Fibroblast of the conjunctiva (primary cell): ENCODE data around the gene TMCO4.
"Not testable (repeated sequence)": the region's sequence is repeated elsewhere in the genome, so short reads cannot be mapped to it uniquely, and the experiment has no call there.

Source experiments
- DNase-seq: peaks from one replicate; pipeline ENCODE4 v3.0.0-alpha.2; 2010; ENCODE audit warnings: low read depth

TMCO4 gene

DNA sequence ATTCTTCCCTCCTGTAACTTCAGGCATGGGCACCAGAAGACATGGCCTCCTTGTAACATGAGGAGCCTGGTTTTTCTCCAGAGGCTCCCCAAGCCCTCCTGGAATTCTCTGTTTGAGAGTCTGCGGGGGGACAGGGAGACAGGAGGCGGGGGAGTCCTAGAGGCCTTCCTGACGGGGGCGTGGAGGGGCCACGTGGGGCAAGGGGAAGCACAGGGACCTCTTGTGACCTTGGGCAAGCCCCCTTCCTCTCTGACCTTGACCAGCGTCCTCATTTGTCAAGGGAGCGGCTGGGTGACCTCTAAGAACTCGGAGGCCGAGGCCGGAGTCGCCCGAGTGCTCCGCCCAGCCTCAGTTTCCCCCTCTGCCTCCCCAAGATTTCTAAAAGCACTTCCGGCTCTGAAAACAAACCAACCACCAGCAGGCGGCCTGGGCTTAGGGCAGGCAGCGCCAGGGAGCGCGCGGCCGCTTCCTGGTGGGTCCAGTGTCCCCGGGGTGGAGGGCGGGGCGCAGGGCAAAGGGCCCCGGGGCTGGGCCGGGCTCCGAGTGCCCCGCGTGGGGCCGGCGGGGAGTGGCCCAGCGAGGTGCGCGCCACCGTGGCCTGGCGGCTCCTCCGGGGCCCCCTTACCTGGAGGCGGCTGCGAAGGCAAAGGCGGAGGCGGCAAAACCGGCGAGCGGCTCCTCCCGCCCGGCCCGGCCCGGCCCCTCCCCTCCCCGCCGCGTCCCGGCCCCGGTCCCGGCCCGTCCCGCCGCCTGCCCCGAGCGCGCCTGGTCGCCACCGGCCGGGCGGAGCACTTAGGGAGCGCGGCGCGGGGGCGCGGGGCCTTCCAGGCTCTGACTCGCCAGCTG is at the start of gene TMCO4:
Gene TMCO4, minus strand, starts transcription at position 687 of the 846 bp plus-strand sequence. CDS start 19,158 bp downstream, outside the sequence.
- DNase-seq, result no peak

DNA sequence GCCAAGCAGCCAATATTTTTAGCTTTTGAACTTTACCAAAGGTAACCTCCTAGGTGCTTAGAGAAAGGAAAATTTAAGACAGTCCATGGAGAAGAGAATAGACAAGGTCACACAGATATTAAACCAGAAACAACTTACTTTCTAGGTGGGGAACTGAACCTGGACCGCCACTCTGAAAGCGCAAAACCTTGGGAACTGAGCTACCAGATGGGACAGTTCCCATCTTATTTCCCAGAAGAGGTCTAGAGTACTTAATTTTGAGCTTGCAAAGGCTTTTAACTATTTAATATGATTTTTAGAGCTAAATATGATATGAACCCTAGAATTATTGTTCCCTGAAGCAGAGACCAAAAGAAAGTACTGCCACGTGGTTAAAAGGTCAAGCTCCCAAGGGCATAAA is 49.6 kb upstream of the TMCO4 start:
- DNase-seq, result not testable (repeated sequence)

DNA sequence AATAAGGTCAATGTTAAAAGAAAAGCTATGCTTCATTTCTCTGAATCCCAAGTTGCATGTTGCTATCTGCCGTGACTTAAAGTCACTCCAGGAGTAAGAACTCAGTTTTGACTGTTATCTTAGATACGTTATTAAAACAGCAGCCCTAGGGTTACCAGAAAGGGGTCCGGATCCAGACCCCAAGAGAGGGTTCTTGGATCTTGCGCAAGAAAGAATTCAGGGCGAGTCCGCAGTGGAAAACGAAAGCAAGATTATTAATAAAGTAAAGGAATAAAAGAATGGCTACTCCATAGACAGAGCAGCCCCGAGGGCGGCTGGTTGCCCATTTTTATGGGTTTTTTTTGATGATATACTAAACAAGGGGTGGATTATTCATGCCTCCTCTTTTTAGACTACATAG is 47.6 kb upstream of the TMCO4 start:
- not testable (repeated sequence) for DNase-seq

DNA sequence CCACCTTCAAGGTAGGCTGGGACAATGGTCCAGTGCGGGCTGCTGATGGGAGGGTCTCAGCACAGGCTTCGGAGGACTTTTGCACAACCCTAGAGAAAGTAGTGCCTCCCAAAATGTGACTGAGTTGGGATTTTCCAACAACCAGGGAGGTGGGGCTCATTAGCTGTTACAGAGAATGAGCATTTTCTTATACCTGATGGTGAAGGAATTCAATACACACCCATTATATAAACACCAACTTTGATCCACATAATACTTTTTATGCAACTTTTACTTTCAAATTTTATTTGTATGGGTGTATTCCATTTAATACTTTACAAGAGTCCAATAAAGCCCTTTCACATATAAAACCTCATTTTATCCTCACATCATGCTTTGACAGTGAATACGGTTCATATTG is 46.6 kb upstream of the TMCO4 start:
- no peak for DNase-seq

DNA sequence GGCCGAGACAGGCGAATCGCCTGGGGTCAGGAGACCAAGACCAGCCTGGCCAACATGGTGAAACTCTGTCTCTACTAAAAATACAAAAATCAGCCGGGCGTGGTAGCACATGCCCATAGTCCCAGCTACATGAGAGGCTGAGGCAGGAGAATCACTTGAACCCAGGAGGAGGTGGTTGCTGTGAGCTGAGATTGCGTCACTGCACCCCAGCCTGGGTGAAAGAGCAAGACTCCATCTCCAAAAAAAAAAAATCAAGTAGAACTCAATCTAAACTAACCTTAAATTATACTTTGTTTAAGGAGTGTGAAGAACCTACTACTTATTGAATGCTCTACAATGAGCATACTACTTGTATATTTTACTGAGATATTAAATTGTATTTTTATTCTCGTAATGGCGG is 45.8 kb upstream of the TMCO4 start:
- no peak for DNase-seq

DNA sequence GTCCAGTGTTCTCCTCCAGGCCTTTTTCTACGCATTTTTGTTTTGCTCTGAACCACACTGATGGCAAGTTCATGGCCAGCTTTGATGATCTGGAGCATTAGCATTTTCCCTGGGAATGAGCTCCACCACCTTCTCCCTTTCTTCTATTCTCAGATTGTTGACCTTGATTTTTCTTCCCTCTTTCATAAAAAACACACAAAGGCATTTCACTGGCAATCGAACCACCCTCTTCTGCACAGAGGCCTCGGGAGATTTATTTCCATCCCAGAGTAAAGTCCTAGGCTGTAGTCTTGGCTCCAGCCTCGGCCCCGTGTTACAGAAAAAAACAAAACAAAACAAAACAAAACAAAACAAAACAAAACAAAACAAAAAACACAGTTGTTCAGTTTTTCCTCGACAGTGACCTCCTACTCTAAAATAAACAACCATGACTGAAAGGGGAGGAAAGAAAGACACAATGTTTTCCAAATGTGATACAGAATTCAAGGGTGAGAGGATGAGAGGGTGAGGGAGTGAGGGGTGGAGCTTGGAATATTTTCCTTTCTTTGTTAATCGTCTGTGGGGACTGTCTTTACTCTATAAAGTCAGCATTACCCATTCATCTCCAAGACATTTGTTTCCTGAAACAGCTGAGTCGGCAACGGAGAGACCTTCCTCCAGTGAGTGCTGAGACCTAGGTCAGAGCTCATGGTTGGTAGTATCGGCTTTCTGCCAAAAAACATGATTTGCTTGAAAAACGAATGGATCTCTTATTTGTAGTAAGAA is 45.2 kb upstream of the TMCO4 start:
- DNase-seq, result no peak

DNA sequence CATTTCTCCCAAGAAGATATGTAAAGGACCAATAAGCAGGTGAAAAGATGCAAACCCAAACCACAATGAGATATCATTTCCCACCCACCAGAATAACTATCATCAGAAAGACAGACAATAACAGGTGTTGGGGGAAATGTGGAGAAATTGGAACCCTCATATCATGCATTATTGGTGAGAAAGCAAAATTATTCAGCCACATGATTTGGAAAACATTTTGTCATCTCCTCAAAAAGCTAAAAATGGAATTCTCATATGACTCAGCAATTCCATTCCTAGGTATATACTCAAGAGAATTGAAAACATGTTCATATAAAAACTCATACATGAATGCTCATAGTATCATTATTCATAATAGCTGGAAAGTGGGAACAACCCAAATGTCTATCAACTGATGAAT is 40.5 kb upstream of the TMCO4 start:
- DNase-seq, result no peak

DNA sequence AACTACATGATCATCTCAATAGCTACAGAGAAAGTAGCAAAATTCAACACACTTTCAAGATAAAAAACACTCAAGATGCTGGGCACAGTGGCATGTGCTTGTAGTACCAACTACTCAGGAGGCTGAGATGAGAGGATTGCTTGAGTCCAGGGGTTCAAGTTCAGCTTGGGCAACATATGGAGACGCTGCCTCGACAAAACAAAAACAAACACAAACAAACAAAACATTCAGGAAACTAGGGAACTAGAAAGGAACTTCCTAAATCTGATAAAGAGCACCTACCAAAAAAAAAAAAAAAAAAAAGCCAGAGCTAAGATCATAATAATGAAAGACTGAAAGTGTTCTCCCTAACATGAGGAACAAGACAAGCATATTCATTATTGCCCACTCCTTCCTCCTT is 38.1 kb upstream of the TMCO4 start:
- DNase-seq, result no peak

DNA sequence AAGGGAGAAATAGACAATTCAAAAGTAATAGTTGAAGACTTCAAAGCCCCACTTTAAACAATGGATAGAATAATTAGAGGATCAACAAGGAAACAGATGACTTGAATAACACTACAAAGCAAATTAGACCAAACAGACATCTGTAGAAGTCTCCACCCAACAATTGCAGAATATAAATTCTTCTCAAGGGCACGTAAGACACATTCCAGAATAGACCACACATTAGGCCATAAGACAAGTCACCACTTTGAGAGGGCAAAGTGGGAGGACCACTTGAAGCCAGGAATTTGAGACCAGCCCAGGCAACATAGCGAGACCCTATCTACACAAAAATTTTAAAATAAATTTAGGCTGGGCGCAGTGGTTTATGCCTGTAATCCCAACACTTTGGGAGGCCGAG is 35.9 kb upstream of the TMCO4 start:
- no peak for DNase-seq

DNA sequence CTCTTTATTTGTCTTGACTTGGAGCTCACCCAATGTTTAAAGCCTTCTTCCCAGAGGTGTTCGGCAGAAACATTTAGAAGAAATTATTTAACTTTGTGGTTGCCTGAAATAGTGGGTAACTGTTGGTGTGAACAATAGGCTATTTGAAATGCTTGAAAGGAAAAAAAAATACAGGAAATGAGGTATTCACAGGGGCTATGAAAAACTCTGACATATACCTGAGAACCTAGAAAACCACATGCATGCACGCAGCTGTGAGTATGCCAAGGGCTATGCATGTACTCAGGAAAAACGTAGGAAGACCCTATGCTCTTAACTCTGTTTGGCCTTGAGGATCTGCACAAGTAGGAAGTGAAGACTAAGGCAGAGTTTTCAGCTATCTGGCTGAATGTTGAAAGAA is 31.7 kb upstream of the TMCO4 start:
- DNase-seq, result no peak

DNA sequence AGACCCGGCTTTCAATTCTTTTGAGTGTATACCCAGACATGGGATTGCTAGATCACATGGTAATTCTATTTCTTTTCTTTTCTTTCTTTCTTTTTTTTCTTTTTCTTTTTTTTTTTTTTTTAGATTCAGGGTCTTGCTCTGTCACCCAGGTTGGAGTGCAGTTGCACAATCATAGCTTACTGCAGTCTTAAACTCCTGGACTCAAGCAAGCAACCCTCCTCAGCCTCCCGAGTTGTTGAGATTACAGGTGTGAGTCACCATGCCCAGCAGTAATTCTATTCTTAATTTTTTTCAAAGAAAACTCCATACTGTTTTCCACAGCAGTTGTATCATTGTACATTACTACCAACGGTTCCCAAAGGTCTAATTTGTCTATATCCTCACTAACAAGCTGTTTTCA is 28.8 kb upstream of the TMCO4 start:
- DNase-seq, result no peak

DNA sequence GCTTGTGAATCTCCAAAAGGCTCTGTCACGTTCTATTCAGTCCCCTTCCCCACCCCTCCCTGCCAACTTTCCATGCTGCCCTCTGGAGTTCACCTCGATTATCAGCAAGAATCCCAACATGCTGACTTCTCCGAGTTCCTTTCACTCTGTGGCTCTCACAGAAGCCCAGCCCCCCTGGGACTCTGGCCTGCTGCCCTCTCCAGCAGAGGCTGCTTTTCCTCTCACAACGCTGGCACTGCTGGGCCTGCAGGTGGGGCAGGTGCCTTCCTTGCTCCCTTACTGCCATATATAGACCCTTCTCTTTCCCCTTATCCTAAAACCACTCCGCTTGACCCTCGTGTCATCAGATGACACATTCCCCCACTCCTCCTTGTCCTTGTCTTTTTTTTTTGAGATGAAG is 25.6 kb upstream of the TMCO4 start:
- DNase-seq, result no peak

DNA sequence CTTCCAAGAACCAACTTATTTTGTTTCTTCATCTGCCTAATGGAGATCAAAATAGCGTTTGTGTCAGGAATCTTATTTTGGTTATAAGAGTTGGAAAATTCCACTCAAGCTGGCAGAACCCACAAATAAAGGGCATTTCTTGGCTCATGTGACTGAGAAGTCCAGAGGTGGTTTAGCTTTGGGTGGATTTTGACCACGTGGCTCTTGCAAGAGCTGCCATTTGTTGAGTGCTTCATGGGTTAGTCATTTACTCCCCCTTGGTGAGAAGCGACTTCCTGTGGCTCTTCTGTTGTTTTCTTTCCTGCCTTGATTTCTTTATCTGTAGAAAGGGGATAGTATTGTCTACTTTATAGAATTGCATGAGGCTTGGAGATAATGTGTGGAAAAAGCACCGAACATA is 24.8 kb upstream of the TMCO4 start:
- DNase-seq, result no peak

DNA sequence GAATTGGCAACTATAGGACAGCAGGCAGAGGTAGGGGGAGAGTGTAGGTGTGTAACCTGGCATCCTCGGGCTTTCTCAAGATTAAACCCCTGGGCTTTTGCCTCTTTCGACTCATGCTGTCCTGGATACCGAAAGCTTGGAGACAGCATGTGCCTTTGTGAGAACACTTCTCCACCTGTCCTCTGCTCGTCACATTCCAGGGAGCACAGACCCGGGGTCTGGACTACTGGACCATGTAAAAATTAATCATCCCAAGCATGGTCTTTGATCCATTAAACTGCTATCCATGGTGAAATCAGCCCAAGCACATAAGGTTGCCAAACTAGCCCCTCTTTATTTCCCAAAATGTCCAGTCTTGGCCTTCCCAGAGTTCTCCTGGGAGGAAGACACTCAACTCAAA is 24.3 kb upstream of the TMCO4 start:
- DNase-seq, result no peak

DNA sequence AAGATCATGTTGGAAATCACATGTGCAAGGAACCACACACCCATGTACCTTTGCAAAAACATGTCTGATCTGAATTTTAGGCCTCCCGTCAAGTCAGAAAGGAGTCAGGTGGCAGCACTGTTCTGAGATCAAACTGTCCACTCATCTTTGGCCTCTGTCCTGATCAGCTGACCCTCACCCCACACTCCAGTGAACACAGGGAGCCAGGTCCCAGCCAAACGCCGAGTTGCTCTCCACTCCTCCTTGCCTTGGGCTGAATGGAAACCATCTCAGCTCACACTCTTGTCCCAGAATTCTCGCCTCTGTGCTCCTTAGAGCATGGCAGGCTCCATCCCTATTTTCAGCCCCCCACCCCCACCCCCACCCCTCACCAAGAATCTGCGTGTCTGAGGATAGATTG is 20.0 kb upstream of the TMCO4 start:
- DNase-seq, result no peak

DNA sequence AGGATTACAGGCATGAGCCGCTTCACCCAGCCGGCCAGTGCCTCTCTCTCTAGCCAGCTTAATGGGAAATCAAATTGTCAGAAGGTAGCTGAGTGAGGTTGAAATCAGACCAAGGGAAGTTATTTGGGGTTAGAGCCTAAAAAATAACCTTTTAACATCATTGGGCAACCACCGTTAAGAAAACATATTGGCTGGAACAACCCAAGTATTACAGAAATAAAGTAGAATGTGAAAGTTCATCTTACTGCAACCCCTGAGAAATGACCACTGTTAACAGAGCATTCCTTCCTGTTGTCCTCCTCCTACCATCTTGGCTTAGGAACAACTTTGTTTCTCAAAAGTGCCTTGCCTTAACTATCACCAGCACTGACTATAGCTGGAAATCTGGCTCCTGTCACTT is 18.6 kb upstream of the TMCO4 start:
- no peak for DNase-seq

DNA sequence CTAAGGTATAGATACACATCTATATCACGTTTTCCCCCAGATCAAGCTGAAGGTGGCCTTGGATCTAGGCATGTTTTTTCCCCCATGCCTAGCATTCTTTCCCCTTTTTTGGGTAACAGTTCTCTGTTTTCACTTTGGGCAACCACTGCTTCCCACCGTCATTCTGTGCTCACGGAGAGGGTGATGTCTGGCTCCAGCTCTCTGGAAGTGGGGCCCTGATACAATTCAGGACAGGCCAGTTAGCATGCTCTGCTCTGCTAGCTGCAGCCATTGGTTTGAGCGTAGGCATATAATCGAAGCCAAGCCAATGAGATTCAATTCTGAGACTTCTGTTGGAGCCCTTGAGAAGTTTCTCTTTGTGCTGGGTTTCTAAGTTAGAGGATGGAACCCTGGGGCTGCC is 17.4 kb upstream of the TMCO4 start:
- DNase-seq, result no peak

DNA sequence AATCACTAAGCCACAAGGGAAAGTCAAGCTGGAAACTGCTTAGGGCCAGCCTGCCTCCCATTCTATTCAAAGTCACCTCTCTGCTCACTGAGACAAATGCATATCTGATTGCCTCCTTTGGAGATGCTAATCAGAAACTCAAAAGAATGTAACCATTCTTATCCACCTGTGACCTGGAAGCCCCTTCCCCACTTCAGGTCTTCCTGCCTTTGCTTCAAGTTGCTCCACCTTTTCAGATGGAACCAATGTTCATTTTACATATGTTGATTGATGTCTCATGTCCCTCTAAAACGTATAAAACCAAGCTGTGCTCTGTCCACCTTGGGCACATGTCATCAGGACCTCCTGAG is 17.0 kb upstream of the TMCO4 start:
- DNase-seq, result not testable (repeated sequence)

DNA sequence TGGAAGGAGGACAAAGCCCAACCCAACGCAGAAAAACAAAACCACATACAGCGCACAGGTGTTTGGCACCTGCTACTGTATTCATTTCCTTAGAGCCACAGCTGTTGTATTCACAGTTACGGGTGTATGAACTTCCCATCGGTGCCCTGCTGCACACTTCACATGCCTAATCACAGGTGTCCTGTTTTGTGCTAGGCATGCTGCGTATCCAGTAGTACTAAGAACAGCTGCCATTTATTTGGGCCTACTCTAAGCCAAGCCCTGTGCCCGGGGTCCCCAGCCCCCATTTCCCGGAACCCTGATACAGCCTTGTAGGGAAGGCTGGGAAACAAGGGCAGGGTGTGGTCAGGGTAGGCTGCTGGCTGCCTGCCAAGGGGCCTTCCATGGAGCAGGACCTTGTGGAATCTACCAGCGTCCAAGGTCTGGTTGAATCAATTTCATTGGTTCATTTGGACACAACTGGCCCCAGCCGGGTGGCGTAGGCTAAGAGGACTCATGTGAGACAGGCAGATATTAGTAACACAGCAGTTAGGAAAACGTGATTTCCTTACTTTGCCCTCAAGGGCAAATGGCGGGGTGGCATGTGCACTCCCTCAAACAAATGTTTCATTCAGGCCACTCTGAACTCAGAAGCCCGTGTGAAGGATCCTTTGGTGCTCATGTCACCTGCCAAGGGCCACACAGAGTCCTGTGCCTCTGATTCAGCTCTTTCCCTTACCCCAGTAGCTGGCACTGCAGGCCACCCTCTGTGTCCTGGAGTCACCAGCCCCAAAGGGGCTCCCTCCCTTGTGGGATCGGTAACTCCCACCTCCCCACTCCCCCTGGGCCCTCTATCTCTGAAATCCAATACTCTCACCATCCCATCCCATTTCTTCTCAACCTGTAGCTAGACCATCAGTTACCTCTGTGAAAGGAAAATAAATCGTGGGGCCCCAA is 16.4 kb upstream of the TMCO4 start:
- no peak for DNase-seq

DNA sequence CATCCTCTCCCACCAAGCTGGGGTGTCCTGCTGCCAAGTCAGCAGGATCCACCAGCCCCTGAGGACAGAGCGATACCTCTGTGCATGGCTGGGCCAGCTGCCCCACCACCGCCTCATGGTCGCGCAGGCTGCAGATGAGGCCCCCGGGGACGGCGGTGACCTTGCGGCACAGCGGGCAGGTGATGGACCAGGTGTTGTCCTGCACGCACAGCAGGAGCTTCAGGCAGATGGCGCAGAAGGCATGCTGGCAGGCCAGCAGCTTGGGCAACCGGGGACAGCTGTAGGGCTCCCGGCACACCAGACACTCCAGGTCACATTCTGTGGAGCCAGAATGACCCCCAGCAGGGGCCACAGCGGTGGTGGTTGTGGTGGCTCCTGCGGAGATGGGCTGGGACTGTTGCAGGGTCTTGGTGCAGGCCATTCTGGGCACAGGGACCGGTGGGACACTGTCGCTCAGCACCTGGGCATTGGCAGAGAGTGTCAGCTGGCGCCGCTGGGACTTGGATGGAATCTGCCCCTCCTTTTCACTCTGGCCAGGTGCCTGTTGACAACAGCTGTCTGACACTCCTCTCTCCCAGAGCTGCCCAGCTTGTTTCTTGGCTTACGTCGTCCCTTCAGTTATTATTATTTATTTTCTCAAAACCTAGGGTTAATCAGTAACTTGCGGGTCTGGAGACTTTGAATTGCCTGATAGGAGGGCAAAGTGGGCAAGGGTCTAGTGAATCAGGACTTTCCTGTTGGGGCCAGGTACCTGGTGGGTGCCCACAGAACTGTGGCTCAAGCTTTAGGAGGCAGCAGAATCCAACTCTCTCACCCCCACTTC is 15.2 kb upstream of the TMCO4 start, which contains the start of gene RNF186:
Gene RNF186, minus strand, starts transcription at position 603 of the 823 bp plus-strand sequence. Its CDS starts 182 bp downstream, at position 421.
- no peak for DNase-seq

DNA sequence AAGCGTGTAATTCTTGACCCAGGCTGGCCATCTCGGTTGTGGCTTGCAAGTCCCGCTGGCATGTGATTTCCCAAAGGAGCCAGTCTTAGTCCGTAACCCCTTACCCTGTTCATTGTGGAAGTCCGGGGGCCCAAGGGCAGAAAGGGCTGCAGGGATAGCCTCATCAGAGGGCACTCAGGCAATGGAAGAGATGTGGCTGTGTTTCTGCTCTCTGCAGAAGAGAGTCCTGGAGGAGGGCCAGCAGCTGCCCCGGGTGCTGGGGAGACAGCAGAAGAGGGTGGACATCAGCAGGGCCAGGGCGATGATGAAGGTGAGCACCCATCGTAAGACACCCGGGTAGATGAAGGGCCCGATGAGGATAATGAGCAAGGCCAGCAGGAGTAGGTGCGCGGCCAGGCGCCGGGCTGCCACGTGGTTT is 14.5 kb upstream of the TMCO4 start:
- DNase-seq, result no peak

DNA sequence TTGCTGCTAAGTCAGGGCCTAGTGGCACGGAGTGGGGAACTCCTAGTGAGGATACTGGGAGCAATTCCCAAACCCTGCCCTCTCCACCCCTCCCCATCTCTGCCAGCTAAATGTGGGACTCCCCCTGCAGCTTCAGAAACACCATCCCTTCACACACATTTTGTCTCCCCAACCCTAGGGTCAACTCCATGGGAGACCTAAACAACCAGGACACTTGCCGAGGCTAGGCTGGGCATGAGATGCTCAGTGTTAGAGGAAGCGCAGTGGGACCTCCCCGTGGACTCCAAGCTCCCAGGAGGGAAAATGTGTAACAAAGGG is 13.9 kb upstream of the TMCO4 start:
- no peak for DNase-seq
